HCT116 (cell line): ENCODE results near the gene CCDC83. TPM values are rescaled to one million over a fixed set of nuclear protein-coding genes. Genes with fewer than 3 reads are reported as not detected.

ENCODE experiments used
- ATAC-seq: fragments of 200-7000 bp; cut with Tn5 transposase; 2 replicates; pipeline ENCODE4 v1.9.1; 2020; ENCODE audit warnings: mild to moderate bottlenecking, moderate library complexity
- BruUV-seq: library from RNA; stranded (reverse); fragments of 400-500 nt; replicated peaks from 2 replicates; lab custom pipeline; 2021; lab: Mats Ljungman, UMichigan
- CTCF ChIA-PET: fragments of 300-600 bp; sonication (Branson Sonifier 250); formaldehyde crosslinking; loops from one replicate; lab custom pipeline; 2021; ENCODE audit warnings: antibody characterized with exemption; lab: Charles Lee
- POLR2A ChIA-PET: fragments of 300-600, 350-600 bp; sonication (Branson Sonifier 250); formaldehyde crosslinking; loops from one replicate; lab custom pipeline; 2021; ENCODE audit warnings: antibody characterized with exemption; lab: Charles Lee
- RAD21 ChIA-PET, 2 experiments: fragments of 300-600 bp; sonication (Branson Sonifier 250); formaldehyde crosslinking; loops; one replicate each; lab custom pipeline; 2023; ENCODE audit warnings: low total read pairs in 2 of 2; ENCODE audit not compliant: uncharacterized antibody in 2 of 2, unreplicated experiment in 2 of 2, low non-redundant PET in 1 of 2; lab: Charles Lee
- DNase-seq: peaks from one replicate; pipeline ENCODE4 v3.0.0-alpha.2; 2010; ENCODE audit warnings: low read depth, low spot score
- H2AFZ ChIP-seq: fragments of 200-600 bp; shearing (Covaris generic), sonication (generic); 2 replicates; pipeline ENCODE4 v1.6.1; 2017; ENCODE audit warnings: low read depth, mixed run types, mixed read lengths, antibody characterized with exemption, low read length; ENCODE audit not compliant: poor library complexity, severe bottlenecking
- H3K27ac ChIP-seq: 2 replicates; pipeline ENCODE4 v1.5.1; 2012; ENCODE audit warnings: low read depth, low read length
- H3K27me3 ChIP-seq: fragments of 200-600 bp; sonication (generic); 2 replicates; pipeline ENCODE4 v1.6.1; 2016; ENCODE audit warnings: mixed run types, low read length, mixed read lengths; ENCODE audit not compliant: insufficient read depth
- H3K36me3 ChIP-seq, 2 experiments: fragments of 200-500 bp in 1 of 2; fragments of 200-600 bp in 1 of 2; sonication (Bioruptor generic) in 1 of 2; sonication (generic) in 1 of 2; 2 replicates each; pipeline versions ENCODE4 v1.5.1 to v1.6.1; 2014 to 2016; ENCODE audit warnings: low read length in 2 of 2, inconsistent platforms in 1 of 2, mixed read lengths in 1 of 2, mixed run types in 1 of 2; ENCODE audit not compliant: insufficient read depth in 2 of 2, control insufficient read depth in 1 of 2
- H3K4me1 ChIP-seq, 2 experiments: fragments of 200-600 bp in 1 of 2; sonication (generic) in 1 of 2; 2 replicates each; pipeline versions ENCODE4 v1.5.1 to v1.6.1; 2012 to 2017; ENCODE audit warnings: low read length in 2 of 2, inconsistent platforms in 1 of 2, mild to moderate bottlenecking in 1 of 2, mixed read lengths in 1 of 2, mixed run types in 1 of 2, moderate library complexity in 1 of 2; ENCODE audit not compliant: insufficient read depth in 2 of 2, control insufficient read depth in 1 of 2
- H3K4me2 ChIP-seq: fragments of 200-600 bp; sonication (generic); 2 replicates; pipeline ENCODE4 v1.6.1; 2017; ENCODE audit warnings: mixed run types, low read length, mixed read lengths
- H3K4me3 ChIP-seq, 2 experiments: fragments of 200-600 bp in 1 of 2; sonication (generic) in 1 of 2; replicated peaks in 1 of 2; 2 replicates each; pipeline ENCODE4 v1.5.1; 2011 to 2016; ENCODE audit warnings: low read length in 2 of 2, control low read depth in 1 of 2, low read depth in 1 of 2, mild to moderate bottlenecking in 1 of 2, mixed read lengths in 1 of 2, mixed run types in 1 of 2
- H3K79me2 ChIP-seq: fragments of 200-600 bp; sonication (generic); 2 replicates; pipeline ENCODE4 v1.6.1; 2017; ENCODE audit warnings: mild to moderate bottlenecking, mixed run types, low read length, moderate library complexity, mixed read lengths; ENCODE audit not compliant: insufficient read depth
- H3K9ac ChIP-seq: fragments of 200-600 bp; sonication (generic); 2 replicates; pipeline ENCODE4 v1.6.1; 2016; ENCODE audit warnings: low read length, mixed read lengths
- H3K9me2 ChIP-seq: fragments of 200-600 bp; sonication (generic), shearing (Covaris generic); 2 replicates; pipeline ENCODE4 v1.6.1; 2017; ENCODE audit warnings: mixed run types, mild to moderate bottlenecking, moderate library complexity; ENCODE audit not compliant: insufficient read depth
- H3K9me3 ChIP-seq, 2 experiments: fragments of 200-500 bp in 1 of 2; fragments of 200-600 bp in 1 of 2; sonication (Bioruptor generic) in 1 of 2; sonication (generic) in 1 of 2; 2 replicates each; pipeline ENCODE4 v1.6.1; 2014 to 2017; ENCODE audit warnings: low read length in 2 of 2, mixed read lengths in 2 of 2, inconsistent platforms in 1 of 2, low read depth in 1 of 2, mild to moderate bottlenecking in 1 of 2, mixed run types in 1 of 2, moderate library complexity in 1 of 2; ENCODE audit not compliant: control insufficient read depth in 1 of 2, insufficient read depth in 1 of 2
- H4K20me1 ChIP-seq: fragments of 200-600 bp; sonication (generic), shearing (Covaris generic); 2 replicates; pipeline ENCODE4 v1.6.1; 2017; ENCODE audit warnings: mixed run types, mild to moderate bottlenecking, moderate library complexity; ENCODE audit not compliant: insufficient read depth
- CEBPB ChIP-seq: IDR thresholded peaks from 2 replicates; pipeline ENCODE4 v1.6.1; 2012; ENCODE audit warnings: low read depth
- EGR1 ChIP-seq: IDR thresholded peaks from 2 replicates; pipeline ENCODE4 v1.6.1; 2012; ENCODE audit warnings: low read depth
- EZH2 ChIP-seq: fragments of 200-600 bp; sonication (generic); IDR thresholded peaks from 2 replicates; pipeline ENCODE4 v1.6.1; 2017; ENCODE audit warnings: antibody characterized with exemption, mixed run types
- EZH2phosphoT487 ChIP-seq: fragments of 200-600 bp; IDR thresholded peaks from 2 replicates; pipeline ENCODE4 v1.6.1; 2018; ENCODE audit warnings: antibody characterized with exemption, borderline replicate concordance
- POLR2AphosphoS5 ChIP-seq: IDR thresholded peaks from 2 replicates; pipeline ENCODE4 v1.6.1; 2011; ENCODE audit warnings: mild to moderate bottlenecking, low read depth, low read length, moderate library complexity
- SIN3A ChIP-seq: IDR thresholded peaks from 2 replicates; pipeline ENCODE4 v1.6.1; 2012; ENCODE audit warnings: low read depth
- SP1 ChIP-seq: IDR thresholded peaks from 2 replicates; pipeline ENCODE4 v1.6.1; 2012; ENCODE audit warnings: low read depth
- SRF ChIP-seq: IDR thresholded peaks from 2 replicates; pipeline ENCODE4 v1.6.1; 2012; ENCODE audit warnings: low read depth
- YY1 ChIP-seq: IDR thresholded peaks from 2 replicates; pipeline ENCODE4 v1.6.1; 2011; ENCODE audit warnings: low read length, low read depth, moderate library complexity, mild to moderate bottlenecking; ENCODE audit not compliant: insufficient replicate concordance; ENCODE audit errors: extremely low read depth
- ZNF274 ChIP-seq: fragments of 200-500 bp; sonication (Bioruptor generic); IDR thresholded peaks from 2 replicates; pipeline ENCODE4 v1.6.1; 2014; ENCODE audit warnings: mild to moderate bottlenecking, low read depth, low read length, inconsistent platforms
- intact Hi-C: fragments of 100-400 bp; cut with micrococcal nuclease; formaldehyde crosslinking; loops from 2 replicates; pipeline ENCODE4 v1.10.0; 2022
- total RNA-seq: library from RNA; stranded (reverse); gene quantifications from one replicate; pipeline ENCODE4 v1.2.1, GENCODE V29; 2021; ENCODE audit not compliant: unreplicated experiment
- TF ChIP-seq, protein P1 (sequence below): IDR thresholded peaks from 2 replicates; pipeline ENCODE4 v1.6.1; 2012; ENCODE audit warnings: low read depth
- TF ChIP-seq, protein P2 (sequence below), 3 experiments: fragments of 200-600 bp in 1 of 3; sonication (generic) in 1 of 3; IDR thresholded peaks in 2 of 3; conservative IDR thresholded peaks in 1 of 3; 2 replicates each; pipeline ENCODE4 v1.5.1; 2012 to 2017; ENCODE audit warnings: low read depth in 2 of 3, low read length in 2 of 3, antibody characterized with exemption in 1 of 3, borderline replicate concordance in 1 of 3, control low read depth in 1 of 3, mild to moderate bottlenecking in 1 of 3, mixed read lengths in 1 of 3, mixed run types in 1 of 3, moderate library complexity in 1 of 3; ENCODE audit not compliant: insufficient read depth in 1 of 3
- TF ChIP-seq, protein P3 (sequence below): IDR thresholded peaks from 2 replicates; pipeline ENCODE4 v1.6.1; 2012

Gene CCDC83
- total RNA-seq, 1 experiment from 2014 or later = not detected

DNA sequence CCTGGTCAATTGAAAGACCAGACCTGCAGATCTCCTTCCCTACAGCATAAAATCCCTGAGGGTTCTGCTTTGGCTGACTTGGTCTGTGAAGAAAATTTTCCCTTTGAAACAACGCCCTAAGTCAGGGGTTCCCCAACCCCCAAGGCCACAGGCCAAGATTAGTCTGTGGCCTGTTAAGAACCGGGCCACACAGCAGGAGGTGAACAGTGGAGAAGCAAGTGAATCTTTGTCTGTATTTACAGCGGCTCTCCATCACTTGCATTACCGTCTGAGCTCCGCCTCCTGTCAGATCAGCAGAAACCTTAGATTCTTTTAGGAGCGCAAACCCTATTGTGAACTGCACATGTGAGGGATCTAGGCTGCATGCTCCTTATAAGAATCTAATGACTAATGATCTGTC is 38.2 kb downstream of the CCDC83 start:
- RAD21 ChIA-PET = no interaction called here
- POLR2A ChIA-PET = interaction anchor here (1.2 kb wide), 1 partner anchor 16 kb away, joined by 3 read pairs; no protein-coding TSS in a partner anchor
- H3K9ac ChIP-seq = no peak overlapping the region
- H3K79me2 ChIP-seq = no peaks in the 10 kb centered on the region
- peaks cover 17 to 23% of the 10 kb centered on the region in 2 experiments for H3K4me1 ChIP-seq
- H3K27me3 ChIP-seq = no peaks in the 10 kb centered on the region
- no peak overlapping the region for H3K27ac ChIP-seq
- intact Hi-C loops = no loop called here
- H3K4me2 ChIP-seq = no peak overlapping the region
- no peaks in the 10 kb centered on the region for H3K9me2 ChIP-seq
- ATAC-seq (no peak), DNase-seq (no peak)
- H4K20me1 ChIP-seq = no peaks in the 10 kb centered on the region
- no TSS peak for BruUV-seq
- no peaks in the 10 kb centered on the region for H3K36me3 ChIP-seq
- no peak overlapping the region for H3K4me3 ChIP-seq
- TF ChIP-seq ZNF274 (no peak), EGR1 (no peak), POLR2AphosphoS5 (no peak), SIN3A (no peak), SP1 (no peak), EZH2phosphoT487 (no peak), CEBPB (no peak), YY1 (no peak), SRF (no peak), EZH2 (no peak)
- TF ChIP-seq, protein P1, sequence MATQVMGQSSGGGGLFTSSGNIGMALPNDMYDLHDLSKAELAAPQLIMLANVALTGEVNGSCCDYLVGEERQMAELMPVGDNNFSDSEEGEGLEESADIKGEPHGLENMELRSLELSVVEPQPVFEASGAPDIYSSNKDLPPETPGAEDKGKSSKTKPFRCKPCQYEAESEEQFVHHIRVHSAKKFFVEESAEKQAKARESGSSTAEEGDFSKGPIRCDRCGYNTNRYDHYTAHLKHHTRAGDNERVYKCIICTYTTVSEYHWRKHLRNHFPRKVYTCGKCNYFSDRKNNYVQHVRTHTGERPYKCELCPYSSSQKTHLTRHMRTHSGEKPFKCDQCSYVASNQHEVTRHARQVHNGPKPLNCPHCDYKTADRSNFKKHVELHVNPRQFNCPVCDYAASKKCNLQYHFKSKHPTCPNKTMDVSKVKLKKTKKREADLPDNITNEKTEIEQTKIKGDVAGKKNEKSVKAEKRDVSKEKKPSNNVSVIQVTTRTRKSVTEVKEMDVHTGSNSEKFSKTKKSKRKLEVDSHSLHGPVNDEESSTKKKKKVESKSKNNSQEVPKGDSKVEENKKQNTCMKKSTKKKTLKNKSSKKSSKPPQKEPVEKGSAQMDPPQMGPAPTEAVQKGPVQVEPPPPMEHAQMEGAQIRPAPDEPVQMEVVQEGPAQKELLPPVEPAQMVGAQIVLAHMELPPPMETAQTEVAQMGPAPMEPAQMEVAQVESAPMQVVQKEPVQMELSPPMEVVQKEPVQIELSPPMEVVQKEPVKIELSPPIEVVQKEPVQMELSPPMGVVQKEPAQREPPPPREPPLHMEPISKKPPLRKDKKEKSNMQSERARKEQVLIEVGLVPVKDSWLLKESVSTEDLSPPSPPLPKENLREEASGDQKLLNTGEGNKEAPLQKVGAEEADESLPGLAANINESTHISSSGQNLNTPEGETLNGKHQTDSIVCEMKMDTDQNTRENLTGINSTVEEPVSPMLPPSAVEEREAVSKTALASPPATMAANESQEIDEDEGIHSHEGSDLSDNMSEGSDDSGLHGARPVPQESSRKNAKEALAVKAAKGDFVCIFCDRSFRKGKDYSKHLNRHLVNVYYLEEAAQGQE = no peak
- TF ChIP-seq, protein P2, sequence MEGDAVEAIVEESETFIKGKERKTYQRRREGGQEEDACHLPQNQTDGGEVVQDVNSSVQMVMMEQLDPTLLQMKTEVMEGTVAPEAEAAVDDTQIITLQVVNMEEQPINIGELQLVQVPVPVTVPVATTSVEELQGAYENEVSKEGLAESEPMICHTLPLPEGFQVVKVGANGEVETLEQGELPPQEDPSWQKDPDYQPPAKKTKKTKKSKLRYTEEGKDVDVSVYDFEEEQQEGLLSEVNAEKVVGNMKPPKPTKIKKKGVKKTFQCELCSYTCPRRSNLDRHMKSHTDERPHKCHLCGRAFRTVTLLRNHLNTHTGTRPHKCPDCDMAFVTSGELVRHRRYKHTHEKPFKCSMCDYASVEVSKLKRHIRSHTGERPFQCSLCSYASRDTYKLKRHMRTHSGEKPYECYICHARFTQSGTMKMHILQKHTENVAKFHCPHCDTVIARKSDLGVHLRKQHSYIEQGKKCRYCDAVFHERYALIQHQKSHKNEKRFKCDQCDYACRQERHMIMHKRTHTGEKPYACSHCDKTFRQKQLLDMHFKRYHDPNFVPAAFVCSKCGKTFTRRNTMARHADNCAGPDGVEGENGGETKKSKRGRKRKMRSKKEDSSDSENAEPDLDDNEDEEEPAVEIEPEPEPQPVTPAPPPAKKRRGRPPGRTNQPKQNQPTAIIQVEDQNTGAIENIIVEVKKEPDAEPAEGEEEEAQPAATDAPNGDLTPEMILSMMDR (IDR thresholded peaks at IDR 0.05 in 2 of 3, conservative IDR thresholded peaks at IDR 0.05 in 1 of 3; ENCODE audit: borderline replicate concordance in 1 of 3, insufficient read depth in 1 of 3, low read depth in 2 of 3, low read length in 2 of 3) = no peak
- TF ChIP-seq, protein P3, sequence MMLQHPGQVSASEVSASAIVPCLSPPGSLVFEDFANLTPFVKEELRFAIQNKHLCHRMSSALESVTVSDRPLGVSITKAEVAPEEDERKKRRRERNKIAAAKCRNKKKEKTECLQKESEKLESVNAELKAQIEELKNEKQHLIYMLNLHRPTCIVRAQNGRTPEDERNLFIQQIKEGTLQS = no peak
- H3K9me3 ChIP-seq = no peaks in the 10 kb centered on the region
- H2AFZ ChIP-seq = no peak overlapping the region
- CTCF ChIA-PET = no interaction called here
